Measurements from ENCODE around the gene DDX42.
"Not testable (repeated sequence)": the region's sequence is repeated elsewhere in the genome, so short reads cannot be mapped to it uniquely, and the experiment has no call there.

Gene DDX42

DNA sequence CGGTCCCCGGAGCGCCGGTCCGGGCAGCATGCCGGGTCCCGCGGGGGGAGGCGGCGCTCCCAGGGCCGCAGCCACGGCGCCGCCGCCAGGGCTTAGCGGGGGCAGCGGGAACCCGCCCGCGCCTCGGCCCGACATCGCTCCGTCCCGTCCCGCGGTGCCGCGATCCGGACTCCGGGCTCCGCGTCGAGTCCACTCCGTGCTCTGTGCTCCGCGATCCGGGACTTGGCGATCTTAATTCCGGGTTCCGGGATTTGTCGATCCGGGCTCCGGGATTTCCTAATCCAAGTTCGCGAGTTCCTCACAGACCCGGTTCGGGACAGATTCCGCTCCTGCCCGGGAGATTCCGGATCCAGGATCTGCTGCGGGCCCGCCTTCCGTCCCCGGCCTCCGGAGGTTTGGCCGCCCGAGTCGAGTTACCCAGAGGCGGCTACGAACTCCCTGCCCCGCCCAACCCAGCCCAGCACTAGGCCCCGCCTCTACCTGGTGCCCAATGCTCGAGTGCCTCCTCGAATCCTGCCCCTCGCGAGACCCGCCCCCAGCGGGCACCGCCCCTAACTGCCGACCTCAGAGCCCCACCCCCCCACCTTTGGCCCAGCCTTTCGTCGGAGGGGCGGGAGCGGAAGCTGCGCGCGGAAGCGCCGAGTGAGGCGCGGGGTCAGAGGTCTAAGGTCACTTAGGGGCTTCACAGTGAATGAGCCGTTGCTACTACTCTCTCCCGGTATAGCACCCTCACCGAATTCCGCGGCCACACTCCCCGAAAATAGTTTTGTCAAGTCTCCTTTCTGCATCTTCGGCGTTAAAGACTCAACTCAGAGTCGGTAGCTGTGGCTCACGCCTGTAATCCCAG lies 68.8 kb downstream of the DDX42 start, which contains the start of gene SMARCD2:
Gene SMARCD2 (minus strand): TSS at position 146 of the 847 bp plus-strand sequence. CDS start 11 bp downstream, at position 135.
- no peaks in the 10 kb centered on the region for H3K9me3 ChIP-seq (ENCODE audit: control insufficient read depth in 1 of 2, low read length in 2 of 2)
- no peaks in the 10 kb centered on the region for H3K27me3 ChIP-seq (ENCODE audit: low read depth, low read length)
- peak within 1 kb of the TSS; percentile 84 for H3K27ac ChIP-seq (ENCODE audit: low read length)
- H3K36me3 ChIP-seq (ENCODE audit: control insufficient read depth in 1 of 2, insufficient read depth in 2 of 2, low read length in 2 of 2): peaks cover 0 to 4% of the 10 kb centered on the region in 2 donors
- peaks cover 11 to 48% of the 10 kb centered on the region in 2 donors for H3K4me1 ChIP-seq (ENCODE audit: control insufficient read depth in 1 of 2, insufficient read depth in 2 of 2, low read length in 2 of 2)
- H3K4me3 ChIP-seq (ENCODE audit: low read depth in 1 of 2, low read length in 2 of 2): peak within 1 kb of the TSS; percentile 88 to 93

DNA sequence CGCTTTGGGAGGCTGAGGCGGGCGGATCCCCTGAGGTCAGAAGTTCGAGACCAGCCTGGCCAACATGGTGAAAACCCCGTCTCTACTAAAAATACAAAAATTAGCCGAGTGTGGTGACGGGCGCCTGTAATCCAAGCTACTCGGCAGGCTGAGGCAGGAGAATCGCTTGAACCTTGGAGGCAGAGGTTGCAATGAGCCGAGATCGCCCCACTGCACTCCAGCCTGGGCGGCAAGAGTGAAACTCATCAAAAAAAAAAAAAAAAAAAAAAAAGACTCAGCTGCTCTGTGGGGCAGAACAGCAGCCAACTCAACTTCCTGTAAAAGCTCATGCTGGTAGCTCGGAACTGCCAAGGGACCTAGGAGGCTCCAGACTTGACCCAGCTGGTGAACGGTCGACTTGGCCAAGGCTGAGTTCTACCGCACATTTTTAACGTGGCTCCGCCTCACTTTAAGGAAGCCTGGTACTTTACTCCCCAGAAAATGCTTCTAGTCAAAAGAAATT lies 69.5 kb downstream of the DDX42 start:
- Histone ChIP-seq H3K4me3 (ENCODE audit: low read depth in 1 of 2, low read length in 2 of 2) (peak overlapping the region; percentile 63 to 67), H3K27ac (ENCODE audit: low read length) (peak overlapping the region; percentile 70), H3K4me1 (ENCODE audit: control insufficient read depth in 1 of 2, insufficient read depth in 2 of 2, low read length in 2 of 2) (peaks cover 11 to 41% of the 10 kb centered on the region in 2 donors)
- H3K27me3 ChIP-seq (ENCODE audit: low read depth, low read length); H3K36me3 ChIP-seq (ENCODE audit: control insufficient read depth in 1 of 2, insufficient read depth in 2 of 2, low read length in 2 of 2); H3K9me3 ChIP-seq (ENCODE audit: control insufficient read depth in 1 of 2, low read length in 2 of 2): not testable (repeated sequence)

DNA sequence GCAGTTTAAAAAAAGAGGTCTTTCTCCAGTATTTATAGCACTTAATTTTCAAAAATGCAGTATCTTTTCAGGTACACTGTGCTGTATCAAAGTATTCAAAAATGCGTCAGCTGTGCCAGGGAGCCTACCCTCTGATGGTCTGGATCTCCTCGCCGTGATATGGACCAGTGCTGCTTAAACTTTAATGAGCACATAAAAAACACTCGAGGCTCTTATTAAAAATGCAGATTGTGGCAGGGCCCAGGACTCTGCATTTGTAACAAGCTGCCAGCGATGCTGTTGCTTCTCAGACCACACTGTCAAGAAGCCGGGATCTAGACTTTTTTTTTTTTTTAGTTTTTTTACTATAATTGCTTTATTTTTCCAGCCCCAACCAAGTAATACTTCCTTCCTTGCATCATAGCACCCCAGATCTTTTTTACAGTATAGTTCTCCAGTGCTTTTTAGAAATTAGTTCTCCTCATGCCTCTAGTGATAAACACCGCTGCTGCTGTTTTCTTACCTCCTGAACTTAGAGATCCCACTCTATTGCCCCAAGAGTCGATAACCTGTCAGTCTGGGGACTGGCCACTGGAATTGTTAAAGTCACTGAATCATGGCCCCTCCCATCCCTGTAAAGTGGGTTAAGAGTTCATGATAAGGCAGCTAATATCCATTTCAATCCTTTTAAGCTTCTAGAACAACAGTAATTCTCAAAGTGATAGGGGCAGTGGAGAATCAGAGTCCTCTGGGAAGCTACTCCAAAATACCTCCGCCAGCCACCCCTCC lies 70.1 kb downstream of the DDX42 start:
- Histone ChIP-seq H3K9me3 (ENCODE audit: control insufficient read depth in 1 of 2, low read length in 2 of 2) (no peaks in the 10 kb centered on the region), H3K4me3 (ENCODE audit: low read depth in 1 of 2, low read length in 2 of 2) (peak overlapping the region in 1 of 2 donors; percentile 63), H3K36me3 (ENCODE audit: control insufficient read depth in 1 of 2, insufficient read depth in 2 of 2, low read length in 2 of 2) (peaks cover 0 to 4% of the 10 kb centered on the region in 2 donors), H3K27ac (ENCODE audit: low read length) (peak overlapping the region; percentile 13), H3K4me1 (ENCODE audit: control insufficient read depth in 1 of 2, insufficient read depth in 2 of 2, low read length in 2 of 2) (peaks cover 11 to 34% of the 10 kb centered on the region in 2 donors), H3K27me3 (ENCODE audit: low read depth, low read length) (no peaks in the 10 kb centered on the region)

DNA sequence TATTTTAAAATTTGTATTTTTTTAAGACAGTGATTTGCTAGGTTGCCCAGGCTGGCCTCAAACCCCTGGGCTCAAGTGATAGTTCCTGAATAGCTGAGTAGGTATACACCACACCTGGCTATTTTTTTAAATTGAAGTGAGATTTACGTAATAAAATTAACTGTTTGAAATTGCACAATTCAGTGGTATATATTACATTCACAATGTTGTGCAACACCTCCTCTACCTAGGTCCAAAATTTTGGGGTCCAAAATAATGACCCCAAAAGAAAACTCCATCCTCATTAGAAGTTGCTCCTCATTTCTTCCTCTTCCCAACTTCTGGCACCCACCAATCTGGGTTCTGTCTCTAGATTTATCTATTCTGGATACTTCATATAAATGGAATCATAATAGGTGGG lies 71.5 kb downstream of the DDX42 start:
- no peak overlapping the region for H3K4me3 ChIP-seq (ENCODE audit: low read depth in 1 of 2, low read length in 2 of 2)
- H3K36me3 ChIP-seq (ENCODE audit: control insufficient read depth in 1 of 2, insufficient read depth in 2 of 2, low read length in 2 of 2): peaks cover 0 to 4% of the 10 kb centered on the region in 2 donors
- no peaks in the 10 kb centered on the region for H3K9me3 ChIP-seq (ENCODE audit: control insufficient read depth in 1 of 2, low read length in 2 of 2)
- H3K4me1 ChIP-seq (ENCODE audit: control insufficient read depth in 1 of 2, insufficient read depth in 2 of 2, low read length in 2 of 2): peaks cover 9 to 21% of the 10 kb centered on the region in 2 donors
- H3K27me3 ChIP-seq (ENCODE audit: low read depth, low read length): no peaks in the 10 kb centered on the region
- no peak overlapping the region for H3K27ac ChIP-seq (ENCODE audit: low read length)

DNA sequence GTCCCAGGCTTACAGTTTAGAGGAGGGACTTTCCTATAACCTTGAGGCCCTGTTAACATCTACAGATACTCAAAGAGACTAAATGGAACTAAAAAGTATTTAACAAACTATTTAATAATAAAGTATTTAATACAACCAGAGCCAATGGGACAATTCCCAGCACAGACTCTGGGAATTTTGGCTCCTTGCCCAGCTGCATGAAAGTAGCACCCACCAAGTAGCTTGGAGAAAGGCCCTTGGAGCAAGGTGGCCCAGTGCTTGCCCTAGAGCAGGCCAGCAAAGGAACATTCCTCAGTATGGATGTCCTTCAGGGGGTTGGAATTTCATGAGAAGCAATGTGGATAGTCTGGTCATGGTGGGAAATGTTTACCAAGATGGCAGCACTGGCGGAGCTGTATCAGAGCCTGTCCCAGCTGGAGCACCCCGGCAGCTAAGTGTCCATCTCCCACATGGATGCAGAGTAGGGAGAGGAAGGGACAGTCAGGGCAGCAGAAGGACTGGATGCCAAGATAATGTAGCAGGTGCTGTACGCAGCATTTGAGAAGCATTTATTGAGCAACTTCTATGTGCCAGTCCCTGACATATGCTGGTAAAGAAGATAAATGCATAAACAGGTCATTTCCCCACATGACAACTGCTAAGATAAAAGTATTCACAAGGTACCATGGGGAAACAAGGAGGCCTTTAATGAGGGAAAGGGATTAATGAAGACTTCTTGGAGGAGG lies 73.7 kb downstream of the DDX42 start:
- Histone ChIP-seq H3K4me3 (ENCODE audit: low read depth in 1 of 2, low read length in 2 of 2) (no peak overlapping the region), H3K4me1 (ENCODE audit: control insufficient read depth in 1 of 2, insufficient read depth in 2 of 2, low read length in 2 of 2) (peaks cover 0 to 10% of the 10 kb centered on the region in 2 donors), H3K36me3 (ENCODE audit: control insufficient read depth in 1 of 2, insufficient read depth in 2 of 2, low read length in 2 of 2) (no peaks in the 10 kb centered on the region), H3K9me3 (ENCODE audit: control insufficient read depth in 1 of 2, low read length in 2 of 2) (no peaks in the 10 kb centered on the region), H3K27ac (ENCODE audit: low read length) (no peak overlapping the region), H3K27me3 (ENCODE audit: low read depth, low read length) (no peaks in the 10 kb centered on the region)

DNA sequence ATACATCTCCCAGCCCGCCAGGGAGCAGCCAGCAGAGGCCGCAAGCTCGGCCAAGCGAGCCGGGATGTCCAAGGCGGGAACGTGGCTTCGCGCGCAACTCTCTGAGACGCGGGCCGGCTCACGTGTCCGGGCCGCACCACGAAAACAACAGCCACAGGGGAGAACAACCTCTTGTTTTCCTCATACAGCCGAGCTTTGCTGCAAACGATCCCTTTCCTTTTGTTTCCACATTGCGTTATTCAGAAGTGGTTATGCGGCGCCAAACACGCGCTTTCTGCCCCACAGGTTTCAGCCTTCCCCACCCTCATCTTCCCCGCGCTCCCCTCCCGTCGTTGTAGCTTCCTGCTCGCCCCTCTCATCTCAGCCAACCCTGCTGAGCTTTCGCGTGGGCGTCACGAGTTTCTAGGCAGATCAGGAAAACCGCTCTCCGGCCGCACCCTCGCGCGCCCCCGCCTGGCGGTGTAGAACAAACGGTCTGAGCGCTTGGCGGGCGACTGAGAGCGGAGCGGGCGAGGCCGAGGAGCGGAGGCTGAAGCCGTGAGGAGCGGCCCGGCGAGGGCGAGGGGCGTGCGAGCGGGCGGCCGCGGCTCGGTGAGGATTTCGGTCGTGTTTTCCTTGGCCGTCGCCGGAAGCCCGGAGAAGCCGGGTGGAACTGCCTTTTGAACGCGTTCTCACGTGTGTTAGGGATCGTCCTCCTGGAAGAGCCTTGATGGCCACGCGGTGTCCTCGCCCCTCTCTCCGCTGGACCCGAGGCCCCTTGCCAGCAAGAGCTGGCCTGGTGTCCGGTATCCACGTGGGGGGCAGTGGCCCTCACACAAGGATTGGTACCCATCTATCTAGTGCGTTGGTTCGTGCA lies 75.1 kb downstream of the DDX42 start:
- H3K4me1 ChIP-seq (ENCODE audit: control insufficient read depth in 1 of 2, insufficient read depth in 2 of 2, low read length in 2 of 2): peaks cover 0 to under 1% of the 10 kb centered on the region in 2 donors
- H3K4me3 ChIP-seq (ENCODE audit: low read depth in 1 of 2, low read length in 2 of 2): peak overlapping the region; percentile 37 to 45
- H3K9me3 ChIP-seq (ENCODE audit: control insufficient read depth in 1 of 2, low read length in 2 of 2): no peaks in the 10 kb centered on the region
- no peaks in the 10 kb centered on the region for H3K27me3 ChIP-seq (ENCODE audit: low read depth, low read length)
- no peaks in the 10 kb centered on the region for H3K36me3 ChIP-seq (ENCODE audit: control insufficient read depth in 1 of 2, insufficient read depth in 2 of 2, low read length in 2 of 2)
- H3K27ac ChIP-seq (ENCODE audit: low read length): no peak overlapping the region

DNA sequence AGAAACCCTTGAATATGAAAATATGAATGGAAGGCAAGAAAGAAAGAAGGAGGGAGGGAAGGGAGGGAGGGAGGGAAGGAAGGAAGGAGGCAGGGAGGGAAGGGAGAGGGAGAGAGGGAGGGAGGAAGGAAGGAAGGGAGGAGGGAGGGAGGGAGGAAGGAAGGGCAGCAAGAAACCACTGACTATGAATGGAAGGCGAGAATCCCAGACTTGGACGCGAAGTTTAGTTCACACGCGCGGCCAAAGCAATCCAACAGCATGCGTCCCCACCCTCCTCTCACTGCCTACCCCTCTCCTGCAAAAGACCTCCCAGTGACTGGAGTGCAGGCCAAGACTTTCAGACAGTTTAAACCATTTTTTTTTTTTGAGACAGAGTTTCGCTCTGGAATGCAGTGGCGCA lies 76.4 kb downstream of the DDX42 start:
- Histone ChIP-seq H3K4me1 (ENCODE audit: control insufficient read depth in 1 of 2, insufficient read depth in 2 of 2, low read length in 2 of 2) (no peaks in the 10 kb centered on the region), H3K27ac (ENCODE audit: low read length) (no peak overlapping the region), H3K27me3 (ENCODE audit: low read depth, low read length) (no peaks in the 10 kb centered on the region), H3K9me3 (ENCODE audit: control insufficient read depth in 1 of 2, low read length in 2 of 2) (no peaks in the 10 kb centered on the region), H3K4me3 (ENCODE audit: low read depth in 1 of 2, low read length in 2 of 2) (no peak overlapping the region), H3K36me3 (ENCODE audit: control insufficient read depth in 1 of 2, insufficient read depth in 2 of 2, low read length in 2 of 2) (no peaks in the 10 kb centered on the region)

DNA sequence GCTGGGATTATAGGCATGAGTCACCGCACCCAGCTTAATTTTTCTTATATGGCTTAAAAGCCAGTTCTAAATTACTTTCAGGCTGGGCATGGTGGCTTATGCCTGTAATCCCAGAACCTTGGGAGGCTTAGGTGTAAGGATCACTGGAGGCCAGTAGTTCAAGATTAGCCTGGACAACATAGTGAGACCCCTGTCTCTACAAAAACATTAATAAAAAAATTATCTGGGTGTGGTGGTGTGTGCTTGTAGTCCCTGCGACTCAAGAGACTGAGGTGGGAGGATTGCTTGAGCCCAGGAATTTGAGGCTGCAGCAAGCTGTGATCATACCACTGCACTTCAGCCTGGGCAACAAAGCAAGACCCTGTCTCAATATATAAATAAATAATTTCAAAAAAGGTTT lies 79.3 kb downstream of the DDX42 start:
- Histone ChIP-seq H3K36me3 (ENCODE audit: control insufficient read depth in 1 of 2, insufficient read depth in 2 of 2, low read length in 2 of 2) (no peaks in the 10 kb centered on the region), H3K4me3 (ENCODE audit: low read depth in 1 of 2, low read length in 2 of 2) (no peak overlapping the region)

DNA sequence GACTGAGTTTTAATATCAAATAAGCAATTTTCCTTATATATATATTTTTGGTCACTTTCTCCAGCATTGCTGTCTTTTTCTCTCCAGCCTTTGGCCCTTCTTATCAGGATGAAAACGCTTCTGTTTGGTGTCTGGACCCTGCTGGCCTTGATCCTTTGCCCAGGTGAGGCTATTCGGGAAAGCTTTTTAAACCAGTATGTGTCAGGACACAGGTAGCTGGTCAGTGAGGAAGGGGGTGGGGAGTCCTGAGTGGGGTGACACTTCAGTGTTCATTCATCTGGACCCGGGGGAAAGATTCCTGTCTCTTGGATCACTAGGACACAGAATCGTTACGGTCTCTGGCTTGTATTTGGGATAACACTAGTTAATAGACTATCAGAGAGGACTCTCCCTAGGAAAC lies 80.7 kb downstream of the DDX42 start:
- Histone ChIP-seq H3K36me3 (ENCODE audit: control insufficient read depth in 1 of 2, insufficient read depth in 2 of 2, low read length in 2 of 2) (no peaks in the 10 kb centered on the region), H3K27ac (ENCODE audit: low read length) (no peak overlapping the region), H3K27me3 (ENCODE audit: low read depth, low read length) (no peaks in the 10 kb centered on the region), H3K4me3 (ENCODE audit: low read depth in 1 of 2, low read length in 2 of 2) (no peak overlapping the region), H3K9me3 (ENCODE audit: control insufficient read depth in 1 of 2, low read length in 2 of 2) (no peaks in the 10 kb centered on the region), H3K4me1 (ENCODE audit: control insufficient read depth in 1 of 2, insufficient read depth in 2 of 2, low read length in 2 of 2) (no peaks in the 10 kb centered on the region)

More for the DNA sequence above, 79.3 kb downstream of the DDX42 start:
- Histone ChIP-seq H3K9me3 (ENCODE audit: control insufficient read depth in 1 of 2, low read length in 2 of 2) (no peaks in the 10 kb centered on the region), H3K27ac (ENCODE audit: low read length) (no peak overlapping the region), H3K27me3 (ENCODE audit: low read depth, low read length) (no peaks in the 10 kb centered on the region), H3K4me1 (ENCODE audit: control insufficient read depth in 1 of 2, insufficient read depth in 2 of 2, low read length in 2 of 2) (no peaks in the 10 kb centered on the region)

DNA sequence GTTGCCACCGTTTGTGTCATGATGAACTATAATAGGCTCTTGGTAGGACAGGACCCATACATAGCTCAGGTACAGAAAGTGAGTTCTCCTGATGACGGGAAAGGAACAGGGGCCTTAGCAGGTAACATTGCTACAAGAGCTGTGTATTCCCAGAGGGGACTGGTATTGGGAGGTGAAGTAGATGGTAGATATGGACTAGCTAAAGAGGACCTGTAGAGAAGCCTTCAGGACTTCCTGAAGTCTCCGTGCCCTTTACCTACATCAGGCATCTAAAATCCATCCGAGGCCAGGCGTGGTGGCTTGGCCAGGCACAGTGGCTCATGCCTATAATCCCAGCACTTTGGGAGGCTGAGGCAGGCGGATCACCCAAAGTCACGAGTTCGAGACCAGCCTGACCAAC lies 81.2 kb downstream of the DDX42 start:
- H3K4me1 ChIP-seq (ENCODE audit: control insufficient read depth in 1 of 2, insufficient read depth in 2 of 2, low read length in 2 of 2): no peaks in the 10 kb centered on the region
- no peaks in the 10 kb centered on the region for H3K36me3 ChIP-seq (ENCODE audit: control insufficient read depth in 1 of 2, insufficient read depth in 2 of 2, low read length in 2 of 2)
- H3K27me3 ChIP-seq (ENCODE audit: low read depth, low read length): no peaks in the 10 kb centered on the region

More for the DNA sequence above, 81.2 kb downstream of the DDX42 start:
- Histone ChIP-seq H3K4me3 (ENCODE audit: low read depth in 1 of 2, low read length in 2 of 2) (no peak overlapping the region), H3K9me3 (ENCODE audit: control insufficient read depth in 1 of 2, low read length in 2 of 2) (no peaks in the 10 kb centered on the region), H3K27ac (ENCODE audit: low read length) (no peak overlapping the region)

Data from muscle layer of duodenum (tissue), 2 donors.